Calu3 (cell line): Measurements from ENCODE around the gene GATAD2B. TPM values are rescaled to one million over a fixed set of nuclear protein-coding genes. Genes with fewer than 3 reads are reported as not detected.

Experiments used
- BruUV-seq: library from RNA; stranded (reverse); fragments of 400-500 nt; replicated peaks from 2 replicates; lab custom pipeline; 2021; lab: Mats Ljungman, UMichigan
- CTCF ChIA-PET: fragments of 300-600 bp; sonication (Branson Sonifier 250); formaldehyde crosslinking; loops from one replicate; lab custom pipeline; 2022; ENCODE audit warnings: antibody characterized with exemption; lab: Charles Lee
- DNase-seq: peaks from one replicate; pipeline ENCODE4 v3.0.0; 2022
- H3K27ac Mint-ChIP-seq: one replicate; pipeline ENCODE4 v1.8.0; 2022; ENCODE audit warnings: mixed read lengths; ENCODE audit not compliant: unreplicated experiment
- H3K27me3 Mint-ChIP-seq: one replicate; pipeline ENCODE4 v1.8.0; 2022; ENCODE audit warnings: mixed read lengths; ENCODE audit not compliant: unreplicated experiment
- H3K36me3 Mint-ChIP-seq: one replicate; pipeline ENCODE4 v1.8.0; 2022; ENCODE audit warnings: mild to moderate bottlenecking, moderate library complexity, mixed read lengths; ENCODE audit not compliant: insufficient read depth, unreplicated experiment
- H3K4me1 Mint-ChIP-seq: one replicate; pipeline ENCODE4 v1.8.0; 2022; ENCODE audit warnings: mild to moderate bottlenecking, low read depth, mixed read lengths; ENCODE audit not compliant: unreplicated experiment
- H3K4me3 Mint-ChIP-seq: one replicate; pipeline ENCODE4 v1.8.0; 2022; ENCODE audit warnings: mild to moderate bottlenecking, low read depth, moderate library complexity, mixed read lengths; ENCODE audit not compliant: unreplicated experiment
- H3K9me3 Mint-ChIP-seq: one replicate; pipeline ENCODE4 v1.8.0; 2022; ENCODE audit warnings: low read depth, mixed read lengths; ENCODE audit not compliant: unreplicated experiment
- CTCF ChIP-seq: fragments of 200-600 bp; IDR thresholded peaks from one replicate; pipeline ENCODE4 v1.8.0; 2022; ENCODE audit warnings: antibody characterized with exemption; ENCODE audit not compliant: unreplicated experiment
- intact Hi-C: fragments of 100-400 bp; cut with micrococcal nuclease; formaldehyde crosslinking; loops from one replicate; pipeline ENCODE4 v1.10.0; 2022; ENCODE audit not compliant: unreplicated experiment
- total RNA-seq: library from RNA; stranded (reverse); gene quantifications from 2 replicates; pipeline ENCODE4 v1.2.3, GENCODE V29; 2022

GATAD2B gene
- total RNA-seq, 1 experiment from 2014 or later = 62.5 TPM

GRCh38 chr1:153934746-153935145, 12.0 kb upstream of the GATAD2B start:
- no peaks in the 10 kb centered on the region for H3K9me3 Mint-ChIP-seq
- no peak for TF ChIP-seq CTCF
- no peak for DNase-seq
- CTCF ChIA-PET = interaction anchor here (0.6 kb wide), 1 partner anchor 9 kb away, joined by 6 read pairs; no protein-coding TSS in a partner anchor
- no peak overlapping the region for H3K27ac Mint-ChIP-seq
- peaks cover 76% of the 10 kb centered on the region for H3K36me3 Mint-ChIP-seq
- no peaks in the 10 kb centered on the region for H3K4me1 Mint-ChIP-seq
- no TSS peak for BruUV-seq
- H3K4me3 Mint-ChIP-seq = no peak overlapping the region
- intact Hi-C loops = no loop called here
- no peaks in the 10 kb centered on the region for H3K27me3 Mint-ChIP-seq

DNA sequence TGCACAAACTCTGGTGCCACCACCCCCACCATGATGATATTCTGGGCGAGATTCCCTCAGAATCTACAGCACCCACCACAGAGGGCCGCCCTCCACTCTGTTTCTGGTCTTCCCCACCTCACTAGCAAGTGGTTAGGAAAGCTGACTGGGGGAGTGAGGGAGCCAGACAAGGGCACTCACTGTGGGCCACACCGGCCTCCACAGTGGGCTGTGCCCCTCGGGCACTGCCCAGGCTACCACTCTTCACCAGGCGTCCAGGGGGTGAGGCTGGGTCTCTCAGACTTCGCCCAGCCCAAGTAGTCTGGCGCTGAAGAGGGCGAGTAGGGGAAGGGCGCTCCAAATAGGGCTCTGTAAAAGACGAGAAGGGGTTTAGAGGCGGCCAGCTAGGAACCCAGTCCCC, 11.2 kb upstream of the GATAD2B start:
- peaks cover 69% of the 10 kb centered on the region for H3K36me3 Mint-ChIP-seq
- H3K9me3 Mint-ChIP-seq = no peaks in the 10 kb centered on the region
- H3K27me3 Mint-ChIP-seq = no peaks in the 10 kb centered on the region
- no peaks in the 10 kb centered on the region for H3K4me1 Mint-ChIP-seq
- TF ChIP-seq CTCF = no peak
- no peak for DNase-seq
- BruUV-seq = no TSS peak
- CTCF ChIA-PET = no interaction called here
- no peak overlapping the region for H3K27ac Mint-ChIP-seq
- no peak overlapping the region for H3K4me3 Mint-ChIP-seq
- intact Hi-C loops = no loop called here

GRCh38 chr1:153933430-153933829, 10.7 kb upstream of the GATAD2B start:
- DNase-seq = no peak
- Mint-ChIP-seq H3K27ac (no peak overlapping the region), H3K9me3 (no peaks in the 10 kb centered on the region), H3K27me3 (no peaks in the 10 kb centered on the region), H3K4me3 (no peak overlapping the region), H3K36me3 (peaks cover 64% of the 10 kb centered on the region), H3K4me1 (no peaks in the 10 kb centered on the region)
- CTCF ChIA-PET = no interaction called here
- BruUV-seq = no TSS peak
- intact Hi-C loops = no loop called here
- no peak for TF ChIP-seq CTCF

- H3K36me3 Mint-ChIP-seq = peaks cover 54% of the 10 kb centered on the region
- CTCF ChIA-PET = no interaction called here
Observed at GRCh38 chr1:153932156-153933131, 9.7 kb upstream of the GATAD2B start.

More at GRCh38 chr1:153932156-153933131, 9.7 kb upstream of the GATAD2B start:
- TF ChIP-seq CTCF = no peak
- DNase-seq = no peak
- BruUV-seq = no TSS peak
- H3K4me1 Mint-ChIP-seq = no peaks in the 10 kb centered on the region
- intact Hi-C loops = no loop called here
- H3K27me3 Mint-ChIP-seq = no peaks in the 10 kb centered on the region
- H3K27ac Mint-ChIP-seq = no peak overlapping the region
- H3K4me3 Mint-ChIP-seq = no peak overlapping the region
- no peaks in the 10 kb centered on the region for H3K9me3 Mint-ChIP-seq
